Ishikawa (cell line): ENCODE measurements around the gene KAT6B.

Experiments used
- CREB1 ChIP-seq: IDR thresholded peaks from 2 replicates; pipeline ENCODE4 v1.6.1; 2012; ENCODE audit warnings: low read depth
- FOXM1 ChIP-seq: IDR thresholded peaks from 2 replicates; pipeline ENCODE4 v1.6.1; 2012; ENCODE audit warnings: low read depth, borderline replicate concordance
- YY1 ChIP-seq: IDR thresholded peaks from 2 replicates; pipeline ENCODE4 v1.6.1; 2012; ENCODE audit warnings: low read depth

DNA sequence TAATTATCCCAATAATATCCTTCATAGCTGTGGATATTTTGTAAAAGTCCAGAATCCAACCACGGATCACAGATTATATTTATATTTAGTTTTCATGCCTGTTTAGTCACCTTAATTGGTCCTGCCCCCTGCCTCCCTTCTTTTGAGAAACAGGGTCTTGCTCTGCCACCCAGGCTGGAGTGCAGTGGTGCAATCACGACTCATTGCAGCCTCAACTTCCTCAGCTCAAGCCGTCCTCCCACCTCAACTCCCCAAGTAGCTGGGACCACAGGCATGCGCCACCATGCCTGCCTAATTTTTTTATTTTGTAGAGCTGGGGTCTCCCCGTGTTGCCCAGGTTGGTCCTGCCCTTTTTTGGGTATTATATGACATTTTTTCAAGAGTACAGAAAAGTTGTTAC is 129.4 kb downstream of the KAT6B start:
- TF ChIP-seq YY1 (no peak), CREB1 (no peak), FOXM1 (no peak)
